Common myeloid progenitor, CD34-positive (primary cell): ENCODE data around the gene PDLIM5.

ENCODE experiments used
- CTCF ChIA-PET: fragments of 350-600 bp; sonication (Branson Sonifier 250); formaldehyde crosslinking; loops from one replicate; lab custom pipeline; 2021; ENCODE audit warnings: antibody characterized with exemption; lab: Charles Lee
- POLR2A ChIA-PET: fragments of 350-600 bp; sonication (Branson Sonifier 250); formaldehyde crosslinking; loops from one replicate; lab custom pipeline; 2021; ENCODE audit warnings: antibody characterized with exemption; lab: Charles Lee
- DNase-seq, 3 donors: peaks; one replicate each; pipeline versions ENCODE4 v3.0.0 to v3.0.0-alpha.2; 2013
- H3K27ac ChIP-seq, 2 experiments: 1 replicate in 1 of 2; 2 replicates in 1 of 2; pipeline ENCODE4 v1.7.0; 2013; ENCODE audit warnings: inconsistent platforms in 2 of 2, low read length in 2 of 2, mild to moderate bottlenecking in 2 of 2, low read depth in 1 of 2, moderate library complexity in 1 of 2; ENCODE audit not compliant: severe bottlenecking in 2 of 2, insufficient read depth in 1 of 2, poor library complexity in 1 of 2
- H3K27me3 ChIP-seq, 5 experiments: replicated peaks in 2 of 5; 1 replicate in 3 of 5; 2 replicates in 2 of 5; pipeline versions ENCODE4 v1.6.1 to v1.7.0; 2013; ENCODE audit warnings: low read length in 4 of 5, mild to moderate bottlenecking in 2 of 5, moderate library complexity in 2 of 5, inconsistent platforms in 1 of 5; ENCODE audit not compliant: insufficient read depth in 5 of 5, control insufficient read depth in 4 of 5
- H3K36me3 ChIP-seq, 4 experiments: 1 replicate in 2 of 4; 2 replicates in 2 of 4; pipeline versions ENCODE4 v1.6.1 to v1.7.0; 2013; ENCODE audit warnings: low read length in 3 of 4, control low read depth in 1 of 4, mild to moderate bottlenecking in 1 of 4; ENCODE audit not compliant: control insufficient read depth in 4 of 4, insufficient read depth in 4 of 4
- H3K4me1 ChIP-seq, 4 experiments: 1 replicate in 3 of 4; 2 replicates in 1 of 4; pipeline versions ENCODE4 v1.6.1 to v1.7.1; 2013; ENCODE audit warnings: low read length in 3 of 4, mild to moderate bottlenecking in 3 of 4, control low read depth in 1 of 4, inconsistent platforms in 1 of 4, moderate library complexity in 1 of 4; ENCODE audit not compliant: control insufficient read depth in 4 of 4, insufficient read depth in 4 of 4; ENCODE audit errors: control extremely low read depth in 1 of 4
- H3K4me3 ChIP-seq, 7 experiments: 1 replicate in 4 of 7; 2 replicates in 3 of 7; pipeline versions ENCODE4 v1.5.1 to v1.7.0; 2013; ENCODE audit warnings: mild to moderate bottlenecking in 7 of 7, low read length in 6 of 7, moderate library complexity in 6 of 7, inconsistent platforms in 2 of 7, low read depth in 2 of 7, control low read depth in 1 of 7; ENCODE audit not compliant: insufficient read depth in 4 of 7, control insufficient read depth in 1 of 7; ENCODE audit errors: extremely low read depth in 1 of 7
- H3K9me3 ChIP-seq, 5 experiments: 1 replicate in 4 of 5; 2 replicates in 1 of 5; pipeline versions ENCODE4 v1.6.1 to v1.7.1; 2013; ENCODE audit warnings: low read length in 4 of 5, mild to moderate bottlenecking in 2 of 5, inconsistent platforms in 1 of 5, low read depth in 1 of 5, moderate library complexity in 1 of 5; ENCODE audit not compliant: control insufficient read depth in 4 of 5, insufficient read depth in 2 of 5; ENCODE audit errors: control extremely low read depth in 1 of 5
- WGBS: methylation state at CpG from one replicate; pipeline ENCODE4 v1.1.5; 2013; ENCODE audit not compliant: insufficient coverage; 5-methylcytosine and 5-hydroxymethylcytosine counted together

Gene PDLIM5

DNA sequence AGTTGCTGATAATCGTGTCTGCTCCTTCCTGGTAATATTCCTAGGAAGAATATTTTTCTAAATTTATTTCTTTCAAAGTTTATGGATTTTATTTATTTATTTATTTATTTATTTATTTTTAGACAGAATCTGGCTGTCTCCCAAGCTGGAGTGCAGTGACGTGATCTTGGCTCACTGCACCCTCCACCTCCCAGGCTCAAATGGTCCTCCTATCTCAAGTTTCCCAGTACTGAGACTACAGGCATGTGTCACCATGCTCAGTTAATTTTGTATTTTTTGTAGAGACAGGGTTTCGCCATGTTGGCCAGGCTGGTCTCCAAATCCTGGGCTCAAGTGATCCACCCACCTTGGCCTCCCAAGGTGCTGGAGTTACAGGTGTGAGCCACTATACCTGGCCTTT lies 48.9 kb downstream of the PDLIM5 start:
- Histone ChIP-seq H3K4me1 (no peaks in the 10 kb centered on the region), H3K9me3 (no peaks in the 10 kb centered on the region), H3K4me3 (no peak overlapping the region), H3K27me3 (no peaks in the 10 kb centered on the region), H3K27ac (no peak overlapping the region), H3K36me3 (peaks cover 0 to 2% (median 0%) of the 10 kb centered on the region in 4 experiments)
- no peak for DNase-seq
- POLR2A ChIA-PET = no interaction called here
- 100% methylated on average over 2 of the region's 3 CpGs for WGBS
- CTCF ChIA-PET = no interaction called here

DNA sequence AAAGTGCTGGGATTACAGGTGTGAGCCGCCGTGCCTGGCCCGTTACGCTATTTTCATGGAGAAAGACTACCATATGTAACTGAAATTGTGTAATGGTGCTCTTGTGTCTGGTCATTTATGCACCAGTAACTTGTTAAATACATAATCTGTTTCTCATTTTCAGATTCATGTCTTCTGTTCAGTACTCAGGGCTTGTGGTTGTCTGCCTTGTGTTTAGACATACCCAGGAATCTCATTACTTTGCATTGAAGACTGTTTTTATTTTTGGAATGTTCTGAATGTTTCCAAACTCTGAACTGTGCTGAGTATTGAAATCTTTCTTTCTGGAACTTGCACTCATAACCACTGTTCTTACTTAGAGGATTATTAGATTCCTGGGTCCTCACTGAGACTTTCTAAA lies 52.8 kb downstream of the PDLIM5 start:
- no peaks in the 10 kb centered on the region for H3K36me3 ChIP-seq
- CTCF ChIA-PET = no interaction called here
- POLR2A ChIA-PET = no interaction called here
- WGBS = no CpG with 5 or more reads among the region's 4 CpGs
- peaks cover 0 to 4% (median 0%) of the 10 kb centered on the region in 4 experiments for H3K4me1 ChIP-seq
- no peak for DNase-seq
- no peaks in the 10 kb centered on the region for H3K9me3 ChIP-seq
- H3K27ac ChIP-seq = no peak overlapping the region
- H3K4me3 ChIP-seq = no peak overlapping the region
- no peaks in the 10 kb centered on the region for H3K27me3 ChIP-seq

DNA sequence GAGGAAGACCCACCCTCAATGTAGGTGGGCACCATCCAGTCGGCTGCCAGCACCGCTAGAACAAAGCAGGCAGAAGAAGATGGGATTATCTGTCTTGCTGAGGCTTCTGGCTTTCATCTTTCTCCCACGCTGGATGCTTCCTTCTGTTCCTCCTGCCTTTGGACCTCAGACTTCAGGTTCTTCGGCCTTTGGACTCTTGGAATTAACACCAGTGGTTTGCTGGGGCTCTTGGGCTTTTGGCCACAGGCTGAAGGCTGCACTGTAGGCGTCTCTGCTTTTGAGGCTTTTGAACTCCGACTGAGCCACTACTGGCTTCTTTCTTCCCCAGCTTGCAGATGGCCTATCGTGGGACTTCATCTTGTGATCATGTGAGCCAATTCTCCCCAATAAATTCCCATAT lies 55.1 kb downstream of the PDLIM5 start:
- Histone ChIP-seq H3K4me1 (peaks cover 0 to 4% (median 0%) of the 10 kb centered on the region in 4 experiments), H3K27me3 (no peaks in the 10 kb centered on the region), H3K36me3 (no peaks in the 10 kb centered on the region), H3K4me3 (no peak overlapping the region), H3K9me3 (no peaks in the 10 kb centered on the region), H3K27ac (no peak overlapping the region)
- ChIA-PET CTCF (no interaction called here), POLR2A (no interaction called here)
- DNase-seq = no peak
- 98% methylated on average over 3 of the region's 7 CpGs for WGBS

DNA sequence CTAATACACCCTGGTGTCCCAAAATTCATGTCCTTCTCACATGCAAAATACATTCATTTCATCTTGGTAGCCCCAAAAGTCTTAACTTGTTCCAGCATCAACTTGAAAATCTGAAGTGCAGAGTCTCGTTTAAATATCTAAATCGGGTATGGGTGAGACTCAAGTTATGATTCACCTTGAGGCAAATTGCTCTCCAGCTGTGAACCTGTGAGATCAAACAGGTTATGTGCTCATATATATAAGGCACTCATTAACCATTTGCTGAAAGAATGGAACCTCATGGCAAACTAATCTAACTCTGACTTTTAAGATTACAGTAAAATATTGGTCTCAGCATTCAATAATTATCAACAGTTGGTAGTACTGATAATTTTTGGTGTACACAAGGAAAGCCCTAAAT lies 55.5 kb downstream of the PDLIM5 start:
- ChIA-PET CTCF (no interaction called here), POLR2A (no interaction called here)
- Histone ChIP-seq H3K27me3 (no peaks in the 10 kb centered on the region), H3K4me1 (peaks cover 0 to 4% (median 0%) of the 10 kb centered on the region in 4 experiments), H3K4me3 (no peak overlapping the region), H3K36me3 (no peaks in the 10 kb centered on the region), H3K27ac (no peak overlapping the region), H3K9me3 (no peaks in the 10 kb centered on the region)
- DNase-seq = no peak
- 100% methylated on average over 2 of the region's 2 CpGs for WGBS

DNA sequence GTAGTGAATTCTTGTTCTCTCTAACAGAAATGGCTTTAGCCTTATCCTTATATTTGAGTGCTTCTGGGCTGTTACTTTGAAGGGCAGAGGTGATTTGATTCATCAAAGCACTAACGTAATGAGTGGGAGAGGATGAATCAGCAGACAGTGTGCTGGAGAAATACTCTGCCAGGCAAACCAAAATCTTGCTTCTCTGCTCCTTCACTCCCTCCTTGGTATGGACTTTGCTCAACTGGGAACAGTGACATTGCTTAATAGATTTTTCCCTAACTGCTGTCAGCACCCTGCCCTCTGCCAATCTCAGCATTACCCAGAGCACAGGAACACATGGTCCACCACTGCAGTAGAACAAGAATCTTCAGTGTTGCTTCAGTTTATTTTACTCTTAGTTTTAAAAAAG lies 56.0 kb downstream of the PDLIM5 start:
- H3K27me3 ChIP-seq = no peaks in the 10 kb centered on the region
- no peak overlapping the region for H3K27ac ChIP-seq
- H3K9me3 ChIP-seq = no peaks in the 10 kb centered on the region
- ChIA-PET POLR2A (no interaction called here), CTCF (no interaction called here)
- no CpG with 5 or more reads among the region's 1 CpG for WGBS
- H3K4me1 ChIP-seq = peaks cover 0 to 4% (median 0%) of the 10 kb centered on the region in 4 experiments
- H3K36me3 ChIP-seq = no peaks in the 10 kb centered on the region
- DNase-seq = no peak
- H3K4me3 ChIP-seq = no peak overlapping the region

DNA sequence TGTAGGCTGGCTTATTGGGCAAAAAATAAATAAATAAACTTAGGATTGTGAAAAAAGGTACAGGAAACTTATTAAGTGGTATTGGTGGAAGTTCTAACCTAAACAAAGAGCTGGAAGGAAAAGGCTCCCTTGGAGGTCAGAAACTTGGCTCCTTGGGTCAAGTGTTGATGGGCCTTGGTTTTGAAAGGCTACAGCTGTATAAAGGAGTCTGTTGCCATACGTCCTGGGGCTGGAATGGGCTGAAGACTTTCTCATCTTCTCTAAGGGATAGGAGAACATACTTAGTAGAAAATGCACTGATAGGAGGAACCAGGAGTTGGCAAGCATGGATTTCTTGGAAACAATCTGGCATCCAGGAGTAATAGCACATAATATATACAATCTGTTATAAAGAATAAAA lies 56.6 kb downstream of the PDLIM5 start:
- Histone ChIP-seq H3K4me1 (peaks cover 0 to 4% (median 0%) of the 10 kb centered on the region in 4 experiments), H3K36me3 (no peaks in the 10 kb centered on the region), H3K4me3 (no peak overlapping the region), H3K9me3 (peaks cover 0 to 3% (median 0%) of the 10 kb centered on the region in 5 experiments), H3K27ac (no peak overlapping the region), H3K27me3 (no peaks in the 10 kb centered on the region)
- WGBS = no CpG with 5 or more reads among the region's 1 CpG
- ChIA-PET CTCF (no interaction called here), POLR2A (no interaction called here)
- DNase-seq = no peak

DNA sequence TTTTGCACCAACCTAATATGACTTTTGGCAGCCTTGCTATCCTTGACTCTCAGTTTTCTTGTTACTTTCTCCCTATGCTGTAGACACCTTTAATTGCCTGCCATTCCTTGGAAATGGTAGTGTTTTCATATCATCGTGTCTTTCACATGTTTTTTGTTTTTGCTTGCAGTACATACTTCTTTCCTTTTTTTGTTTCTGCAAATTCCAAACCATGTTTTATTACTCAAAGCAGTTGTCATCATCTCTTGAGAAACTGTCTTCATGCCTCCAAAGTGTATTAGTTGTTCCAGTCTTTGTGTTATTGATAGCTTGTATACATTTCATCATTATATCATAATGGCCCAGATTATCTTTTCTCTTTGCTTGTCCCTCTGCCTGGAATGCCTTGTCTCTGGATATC lies 57.1 kb downstream of the PDLIM5 start:
- Histone ChIP-seq H3K27ac (no peak overlapping the region), H3K27me3 (no peaks in the 10 kb centered on the region), H3K36me3 (no peaks in the 10 kb centered on the region), H3K4me3 (no peak overlapping the region), H3K4me1 (peaks cover 0 to 4% (median 0%) of the 10 kb centered on the region in 4 experiments), H3K9me3 (peaks cover 0 to 3% (median 0%) of the 10 kb centered on the region in 5 experiments)
- DNase-seq = no peak
- CTCF ChIA-PET = no interaction called here
- WGBS = 100% methylated on average over 1 of the region's 1 CpG
- POLR2A ChIA-PET = no interaction called here
